Liver (tissue), 9 donors: ENCODE measurements around the gene RPL31. TPM values are rescaled to one million over a fixed set of nuclear protein-coding genes. Genes with fewer than 3 reads are reported as not detected.

Experiments used
- DNase-seq: peaks from one replicate; pipeline ENCODE4 v3.0.0-alpha.2; 2017; ENCODE audit warnings: low spot score
- H3K27ac ChIP-seq, 2 donors: one replicate each; pipeline ENCODE4 v1.7.0; 2013; ENCODE audit warnings: inconsistent platforms in 2 of 2, low read length in 2 of 2, control low read depth in 1 of 2, low read depth in 1 of 2, mild to moderate bottlenecking in 1 of 2
- H3K27me3 ChIP-seq, 4 donors: one replicate each; pipeline versions ENCODE4 v1.6.1 to v1.7.0; 2013; ENCODE audit warnings: low read length in 3 of 4, inconsistent platforms in 1 of 4, mild to moderate bottlenecking in 1 of 4, moderate library complexity in 1 of 4; ENCODE audit not compliant: control insufficient read depth in 4 of 4, insufficient read depth in 4 of 4
- H3K36me3 ChIP-seq, 4 donors: one replicate each; pipeline versions ENCODE4 v1.6.1 to v1.7.0; 2013; ENCODE audit warnings: low read length in 3 of 4, mild to moderate bottlenecking in 3 of 4, low read depth in 1 of 4, moderate library complexity in 1 of 4; ENCODE audit not compliant: control insufficient read depth in 4 of 4, insufficient read depth in 3 of 4
- H3K4me1 ChIP-seq, 4 donors: one replicate each; pipeline versions ENCODE4 v1.6.1 to v1.7.0; 2013; ENCODE audit warnings: low read length in 3 of 4, mild to moderate bottlenecking in 3 of 4, moderate library complexity in 1 of 4; ENCODE audit not compliant: control insufficient read depth in 4 of 4, insufficient read depth in 4 of 4
- H3K4me3 ChIP-seq, 3 donors: one replicate each; pipeline versions ENCODE4 v1.6.1 to v1.7.0; 2013; ENCODE audit warnings: low read length in 3 of 3, control low read depth in 1 of 3, low read depth in 1 of 3, mild to moderate bottlenecking in 1 of 3
- H3K9ac ChIP-seq, 2 donors: one replicate each; pipeline ENCODE4 v1.7.0; 2013; ENCODE audit warnings: low read length in 2 of 2, mild to moderate bottlenecking in 2 of 2, moderate library complexity in 2 of 2, control low read depth in 1 of 2, low read depth in 1 of 2
- H3K9me3 ChIP-seq, 4 donors: one replicate each; pipeline versions ENCODE4 v1.6.1 to v1.7.0; 2013; ENCODE audit warnings: low read length in 3 of 4; ENCODE audit not compliant: control insufficient read depth in 4 of 4
- ATF3 ChIP-seq: IDR thresholded peaks from 2 replicates; pipeline ENCODE4 v1.6.1; 2016; ENCODE audit warnings: antibody characterized with exemption
- EGR1 ChIP-seq, 2 donors: IDR thresholded peaks; 2 replicates each; pipeline ENCODE4 v1.6.1; 2016 to 2018; ENCODE audit warnings: antibody characterized with exemption in 2 of 2, low read depth in 2 of 2
- FOXA1 ChIP-seq: IDR thresholded peaks from 2 replicates; pipeline ENCODE4 v1.6.1; 2016; ENCODE audit warnings: antibody characterized with exemption
- FOXA2 ChIP-seq: IDR thresholded peaks from 2 replicates; pipeline ENCODE4 v1.6.1; 2016; ENCODE audit warnings: antibody characterized with exemption
- GABPA ChIP-seq, 2 donors: IDR thresholded peaks in 1 of 2; conservative IDR thresholded peaks in 1 of 2; 2 replicates each; pipeline ENCODE4 v1.6.1; 2016; ENCODE audit warnings: antibody characterized with exemption in 2 of 2, mild to moderate bottlenecking in 1 of 2, moderate library complexity in 1 of 2
- HNF4A ChIP-seq, 2 donors: conservative IDR thresholded peaks; 2 replicates each; pipeline ENCODE4 v1.6.1; 2016; ENCODE audit warnings: antibody characterized with exemption in 2 of 2, mild to moderate bottlenecking in 2 of 2
- HNF4G ChIP-seq: IDR thresholded peaks from 2 replicates; pipeline ENCODE4 v1.6.1; 2016; ENCODE audit warnings: antibody characterized with exemption
- JUND ChIP-seq, 2 donors: IDR thresholded peaks; 2 replicates each; pipeline ENCODE4 v1.6.1; 2016; ENCODE audit warnings: antibody characterized with exemption in 2 of 2
- NR2F2 ChIP-seq: IDR thresholded peaks from 2 replicates; pipeline ENCODE4 v1.6.1; 2016; ENCODE audit warnings: antibody characterized with exemption
- RAD21 ChIP-seq, 2 donors: IDR thresholded peaks; 2 replicates each; pipeline ENCODE4 v1.6.1; 2016; ENCODE audit warnings: antibody characterized with exemption in 2 of 2, mild to moderate bottlenecking in 2 of 2
- RXRA ChIP-seq, 2 donors: IDR thresholded peaks; 2 replicates each; pipeline ENCODE4 v1.6.1; 2017 to 2018; ENCODE audit warnings: antibody characterized with exemption in 2 of 2, mild to moderate bottlenecking in 1 of 2
- SP1 ChIP-seq: IDR thresholded peaks from 2 replicates; pipeline ENCODE4 v1.6.1; 2018; ENCODE audit warnings: antibody characterized with exemption, mild to moderate bottlenecking
- TAF1 ChIP-seq: conservative IDR thresholded peaks from 2 replicates; pipeline ENCODE4 v1.6.1; 2016; ENCODE audit warnings: antibody characterized with exemption, mild to moderate bottlenecking
- YY1 ChIP-seq: IDR thresholded peaks from 2 replicates; pipeline ENCODE4 v1.6.1; 2016; ENCODE audit warnings: antibody characterized with exemption, mild to moderate bottlenecking
- WGBS: extraction: QIAGEN DNeasy Blood & Tissue Kit; methylation state at CpG from one replicate; pipeline ENCODE4 v1.1.7; 2013; 5-methylcytosine and 5-hydroxymethylcytosine counted together
- polyA plus RNA-seq, 2 donors: library from polyadenylated mRNA; stranded (reverse) in 1 of 2; unstranded in 1 of 2; fragments of 200-250 nt in 1 of 2; fragments of >200 nt in 1 of 2; fragmentation: Nextera tagmentation in 1 of 2; extraction: Ambion mirVana in 1 of 2; gene quantifications; one replicate each; pipeline versions ENCODE4 v1.2.1 to v1.2.3, GENCODE V29; 2013 to 2015
- total RNA-seq, 2 donors: library from RNA; depleted of rRNA; stranded (reverse); fragments of >200 nt; gene quantifications; one replicate each; pipeline ENCODE4 v1.2.3, GENCODE V29; 2014
- TF ChIP-seq, protein P1 (sequence below): IDR thresholded peaks from 2 replicates; pipeline ENCODE4 v1.6.1; 2016; ENCODE audit warnings: antibody characterized with exemption
- TF ChIP-seq, protein P2 (sequence below): fragments of 150-350 bp; IDR thresholded peaks from 2 replicates; pipeline ENCODE4 v1.5.1; 2017; ENCODE audit warnings: improper control_type of control experiment, low read depth, low read length; ENCODE audit not compliant: missing input control
- TF ChIP-seq, protein P3 (sequence below): IDR thresholded peaks from 2 replicates; pipeline ENCODE4 v1.6.1; 2016; ENCODE audit warnings: antibody characterized with exemption
- donor health status: healthy.
- donor health status: healthy.
- donor health status: healthy.
- donor health status: healthy.
- donor health status: healthy.

The RPL31 gene
- total and polyA plus RNA-seq, 4 donors, result 220 to 1,995 (median 581) TPM

- WGBS, result 98% methylated on average over 3 of the region's 3 CpGs
- no peak for DNase-seq
- Histone ChIP-seq H3K4me3 (no peak overlapping the region), H3K27me3 (no peaks in the 10 kb centered on the region), H3K9me3 (no peaks in the 10 kb centered on the region), H3K4me1 (no peaks in the 10 kb centered on the region), H3K9ac (no peak overlapping the region), H3K27ac (no peak overlapping the region), H3K36me3 (peaks cover 0 to 10% (median 2%) of the 10 kb centered on the region in 4 donors)
- TF ChIP-seq JUND (IDR thresholded peaks at IDR 0.05), result no peak
- no peak for TF ChIP-seq FOXA1
- TF ChIP-seq GABPA (IDR thresholded peaks at IDR 0.05 in 1 of 2, conservative IDR thresholded peaks at IDR 0.05 in 1 of 2), result no peak
- TF ChIP-seq, protein P1, sequence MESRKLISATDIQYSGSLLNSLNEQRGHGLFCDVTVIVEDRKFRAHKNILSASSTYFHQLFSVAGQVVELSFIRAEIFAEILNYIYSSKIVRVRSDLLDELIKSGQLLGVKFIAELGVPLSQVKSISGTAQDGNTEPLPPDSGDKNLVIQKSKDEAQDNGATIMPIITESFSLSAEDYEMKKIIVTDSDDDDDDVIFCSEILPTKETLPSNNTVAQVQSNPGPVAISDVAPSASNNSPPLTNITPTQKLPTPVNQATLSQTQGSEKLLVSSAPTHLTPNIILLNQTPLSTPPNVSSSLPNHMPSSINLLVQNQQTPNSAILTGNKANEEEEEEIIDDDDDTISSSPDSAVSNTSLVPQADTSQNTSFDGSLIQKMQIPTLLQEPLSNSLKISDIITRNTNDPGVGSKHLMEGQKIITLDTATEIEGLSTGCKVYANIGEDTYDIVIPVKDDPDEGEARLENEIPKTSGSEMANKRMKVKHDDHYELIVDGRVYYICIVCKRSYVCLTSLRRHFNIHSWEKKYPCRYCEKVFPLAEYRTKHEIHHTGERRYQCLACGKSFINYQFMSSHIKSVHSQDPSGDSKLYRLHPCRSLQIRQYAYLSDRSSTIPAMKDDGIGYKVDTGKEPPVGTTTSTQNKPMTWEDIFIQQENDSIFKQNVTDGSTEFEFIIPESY, result no peak
- TF ChIP-seq TAF1, result no peak
- no peak for TF ChIP-seq SP1
- no peak for TF ChIP-seq RAD21 (IDR thresholded peaks at IDR 0.05)
- TF ChIP-seq HNF4A (conservative IDR thresholded peaks at IDR 0.05), result no peak
- no peak for TF ChIP-seq NR2F2
- no peak for TF ChIP-seq YY1
- no peak for TF ChIP-seq EGR1 (IDR thresholded peaks at IDR 0.05; ENCODE audit: low read depth in 2 of 2)
- no peak for TF ChIP-seq HNF4G
- TF ChIP-seq RXRA (IDR thresholded peaks at IDR 0.05), result no peak
Measured at GRCh38 chr2:100989666-100990065, 12.4 kb upstream of the RPL31 start.

DNA sequence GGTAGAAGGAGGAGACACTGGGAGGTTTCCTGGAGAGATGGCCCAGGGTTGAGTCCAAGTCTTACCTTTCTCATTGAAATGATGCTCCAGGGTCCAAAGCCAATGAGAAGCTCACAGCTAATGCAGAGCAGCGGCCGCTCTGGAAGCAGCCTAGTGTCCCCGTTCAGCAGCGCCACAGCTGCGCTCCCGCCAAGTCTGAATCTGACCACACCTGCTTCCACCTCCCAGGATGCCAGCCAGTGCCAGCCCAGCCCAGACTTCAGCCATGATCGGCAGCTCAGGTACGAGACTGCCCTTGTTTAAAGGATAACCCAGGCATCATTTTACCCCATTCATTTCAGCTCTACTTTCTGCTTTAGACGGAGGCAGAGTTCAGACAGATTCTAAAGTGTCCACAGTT lies 11.9 kb upstream of the RPL31 start:
- H3K9me3 ChIP-seq, result no peaks in the 10 kb centered on the region
- no peak for DNase-seq
- H3K27me3 ChIP-seq, result no peaks in the 10 kb centered on the region
- H3K9ac ChIP-seq, result no peak overlapping the region
- H3K27ac ChIP-seq, result no peak overlapping the region
- WGBS, result 95% methylated on average over 9 of the region's 9 CpGs
- H3K4me3 ChIP-seq, result no peak overlapping the region
- H3K4me1 ChIP-seq, result no peaks in the 10 kb centered on the region
- no peak for TF ChIP-seq HNF4G
- TF ChIP-seq HNF4A (conservative IDR thresholded peaks at IDR 0.05), result no peak
- TF ChIP-seq RAD21 (IDR thresholded peaks at IDR 0.05), result no peak
- no peak for TF ChIP-seq GABPA (IDR thresholded peaks at IDR 0.05 in 1 of 2, conservative IDR thresholded peaks at IDR 0.05 in 1 of 2)
- TF ChIP-seq FOXA1, result no peak
- TF ChIP-seq YY1, result no peak
- no peak for TF ChIP-seq ATF3
- TF ChIP-seq, protein P1, result no peak
- no peak for TF ChIP-seq FOXA2
- TF ChIP-seq, protein P2, sequence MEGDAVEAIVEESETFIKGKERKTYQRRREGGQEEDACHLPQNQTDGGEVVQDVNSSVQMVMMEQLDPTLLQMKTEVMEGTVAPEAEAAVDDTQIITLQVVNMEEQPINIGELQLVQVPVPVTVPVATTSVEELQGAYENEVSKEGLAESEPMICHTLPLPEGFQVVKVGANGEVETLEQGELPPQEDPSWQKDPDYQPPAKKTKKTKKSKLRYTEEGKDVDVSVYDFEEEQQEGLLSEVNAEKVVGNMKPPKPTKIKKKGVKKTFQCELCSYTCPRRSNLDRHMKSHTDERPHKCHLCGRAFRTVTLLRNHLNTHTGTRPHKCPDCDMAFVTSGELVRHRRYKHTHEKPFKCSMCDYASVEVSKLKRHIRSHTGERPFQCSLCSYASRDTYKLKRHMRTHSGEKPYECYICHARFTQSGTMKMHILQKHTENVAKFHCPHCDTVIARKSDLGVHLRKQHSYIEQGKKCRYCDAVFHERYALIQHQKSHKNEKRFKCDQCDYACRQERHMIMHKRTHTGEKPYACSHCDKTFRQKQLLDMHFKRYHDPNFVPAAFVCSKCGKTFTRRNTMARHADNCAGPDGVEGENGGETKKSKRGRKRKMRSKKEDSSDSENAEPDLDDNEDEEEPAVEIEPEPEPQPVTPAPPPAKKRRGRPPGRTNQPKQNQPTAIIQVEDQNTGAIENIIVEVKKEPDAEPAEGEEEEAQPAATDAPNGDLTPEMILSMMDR, result no peak
- TF ChIP-seq SP1, result no peak
- no peak for TF ChIP-seq EGR1 (IDR thresholded peaks at IDR 0.05; ENCODE audit: low read depth in 2 of 2)
- TF ChIP-seq, protein P3, sequence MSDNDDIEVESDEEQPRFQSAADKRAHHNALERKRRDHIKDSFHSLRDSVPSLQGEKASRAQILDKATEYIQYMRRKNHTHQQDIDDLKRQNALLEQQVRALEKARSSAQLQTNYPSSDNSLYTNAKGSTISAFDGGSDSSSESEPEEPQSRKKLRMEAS, result no peak
- peaks cover 0 to 10% (median 2%) of the 10 kb centered on the region in 4 donors for H3K36me3 ChIP-seq
